Measurements from ENCODE around the gene RALY.

RALY gene

GRCh38 chr20:34049897-34050695 is 56.4 kb downstream of the RALY start:
- Histone ChIP-seq H3K9ac (ENCODE audit: low read depth, low read length, poor library complexity, severe bottlenecking) (no peak overlapping the region), H4K20me1 (ENCODE audit: insufficient read depth, low read length, poor library complexity, severe bottlenecking) (peaks cover 84% of the 10 kb centered on the region), H3K4me2 (ENCODE audit: low read depth, low read length, poor library complexity, severe bottlenecking) (no peak overlapping the region), H3K4me1 (ENCODE audit: insufficient read depth, low read length, poor library complexity, severe bottlenecking) (peaks cover 9% of the 10 kb centered on the region), H2AFZ (ENCODE audit: low read length) (no peak overlapping the region), H3F3A (ENCODE audit: low read depth) (no peaks in the 10 kb centered on the region), H3K36me3 (ENCODE audit: insufficient read depth, low read length) (peaks cover 15% of the 10 kb centered on the region; the same call in 1 of the 2 replicates), H3K4me3 (ENCODE audit: low read length, poor library complexity, severe bottlenecking) (no peak overlapping the region), H3K9me3 (ENCODE audit: insufficient read depth, low read depth, low read length) (no peaks in the 10 kb centered on the region), H3K9me2 (replicated peaks; ENCODE audit: low read depth, low read length) (no peaks in the 10 kb centered on the region), H3K79me2 (ENCODE audit: insufficient read depth, low read length) (peaks cover 95% of the 10 kb centered on the region), H3K27me3 (ENCODE audit: insufficient read depth, low read length, poor library complexity, severe bottlenecking) (no peaks in the 10 kb centered on the region)
- TF ChIP-seq, protein P1, sequence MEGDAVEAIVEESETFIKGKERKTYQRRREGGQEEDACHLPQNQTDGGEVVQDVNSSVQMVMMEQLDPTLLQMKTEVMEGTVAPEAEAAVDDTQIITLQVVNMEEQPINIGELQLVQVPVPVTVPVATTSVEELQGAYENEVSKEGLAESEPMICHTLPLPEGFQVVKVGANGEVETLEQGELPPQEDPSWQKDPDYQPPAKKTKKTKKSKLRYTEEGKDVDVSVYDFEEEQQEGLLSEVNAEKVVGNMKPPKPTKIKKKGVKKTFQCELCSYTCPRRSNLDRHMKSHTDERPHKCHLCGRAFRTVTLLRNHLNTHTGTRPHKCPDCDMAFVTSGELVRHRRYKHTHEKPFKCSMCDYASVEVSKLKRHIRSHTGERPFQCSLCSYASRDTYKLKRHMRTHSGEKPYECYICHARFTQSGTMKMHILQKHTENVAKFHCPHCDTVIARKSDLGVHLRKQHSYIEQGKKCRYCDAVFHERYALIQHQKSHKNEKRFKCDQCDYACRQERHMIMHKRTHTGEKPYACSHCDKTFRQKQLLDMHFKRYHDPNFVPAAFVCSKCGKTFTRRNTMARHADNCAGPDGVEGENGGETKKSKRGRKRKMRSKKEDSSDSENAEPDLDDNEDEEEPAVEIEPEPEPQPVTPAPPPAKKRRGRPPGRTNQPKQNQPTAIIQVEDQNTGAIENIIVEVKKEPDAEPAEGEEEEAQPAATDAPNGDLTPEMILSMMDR (conservative IDR thresholded peaks at IDR 0.05; ENCODE audit: low read length) = no peak
- TF ChIP-seq EZH2phosphoT487 (IDR thresholded peaks at IDR 0.05; ENCODE audit: borderline replicate concordance) = no peak

- no peak overlapping the region for H3K4me2 ChIP-seq (ENCODE audit: low read depth, low read length, poor library complexity, severe bottlenecking)
- peaks cover 2% of the 10 kb centered on the region; the same call in 1 of the 2 replicates for H3K36me3 ChIP-seq (ENCODE audit: insufficient read depth, low read length)
- H4K20me1 ChIP-seq (ENCODE audit: insufficient read depth, low read length, poor library complexity, severe bottlenecking) = peaks cover 84% of the 10 kb centered on the region
- no peaks in the 10 kb centered on the region for H3K27me3 ChIP-seq (ENCODE audit: insufficient read depth, low read length, poor library complexity, severe bottlenecking)
- H3K4me3 ChIP-seq (ENCODE audit: low read length, poor library complexity, severe bottlenecking) = no peak overlapping the region
- peaks cover 13% of the 10 kb centered on the region for H3K4me1 ChIP-seq (ENCODE audit: insufficient read depth, low read length, poor library complexity, severe bottlenecking)
- no peaks in the 10 kb centered on the region for H3K9me3 ChIP-seq (ENCODE audit: insufficient read depth, low read depth, low read length)
- no peaks in the 10 kb centered on the region for H3K9me2 ChIP-seq (replicated peaks; ENCODE audit: low read depth, low read length)
- H3F3A ChIP-seq (ENCODE audit: low read depth) = no peaks in the 10 kb centered on the region
- no peak overlapping the region for H3K9ac ChIP-seq (ENCODE audit: low read depth, low read length, poor library complexity, severe bottlenecking)
- no peak overlapping the region for H2AFZ ChIP-seq (ENCODE audit: low read length)
- no peak for TF ChIP-seq EZH2phosphoT487 (IDR thresholded peaks at IDR 0.05; ENCODE audit: borderline replicate concordance)
- TF ChIP-seq, protein P1 (conservative IDR thresholded peaks at IDR 0.05; ENCODE audit: low read length) = no peak
- H3K79me2 ChIP-seq (ENCODE audit: insufficient read depth, low read length) = peaks cover 92% of the 10 kb centered on the region
Measured at GRCh38 chr20:34052414-34052813, 58.7 kb downstream of the RALY start.

- H3K4me2 ChIP-seq (ENCODE audit: low read depth, low read length, poor library complexity, severe bottlenecking) = no peak overlapping the region
- H3K36me3 ChIP-seq (ENCODE audit: insufficient read depth, low read length) = peaks cover 12% of the 10 kb centered on the region; the same call in 1 of the 2 replicates
Measured at GRCh38 chr20:34055290-34055689, 61.6 kb downstream of the RALY start.

More at GRCh38 chr20:34055290-34055689, 61.6 kb downstream of the RALY start:
- Histone ChIP-seq H3K79me2 (ENCODE audit: insufficient read depth, low read length) (peaks cover 84% of the 10 kb centered on the region), H3K9me3 (ENCODE audit: insufficient read depth, low read depth, low read length) (no peaks in the 10 kb centered on the region), H3K27me3 (ENCODE audit: insufficient read depth, low read length, poor library complexity, severe bottlenecking) (no peaks in the 10 kb centered on the region), H3K4me3 (ENCODE audit: low read length, poor library complexity, severe bottlenecking) (no peak overlapping the region), H3K9me2 (replicated peaks; ENCODE audit: low read depth, low read length) (no peaks in the 10 kb centered on the region), H3F3A (ENCODE audit: low read depth) (peaks cover 3% of the 10 kb centered on the region), H4K20me1 (ENCODE audit: insufficient read depth, low read length, poor library complexity, severe bottlenecking) (peaks cover 87% of the 10 kb centered on the region), H2AFZ (ENCODE audit: low read length) (no peak overlapping the region), H3K4me1 (ENCODE audit: insufficient read depth, low read length, poor library complexity, severe bottlenecking) (peaks cover 29% of the 10 kb centered on the region), H3K9ac (ENCODE audit: low read depth, low read length, poor library complexity, severe bottlenecking) (no peak overlapping the region)
- TF ChIP-seq EZH2phosphoT487 (IDR thresholded peaks at IDR 0.05; ENCODE audit: borderline replicate concordance) = no peak
- TF ChIP-seq, protein P1 (conservative IDR thresholded peaks at IDR 0.05; ENCODE audit: low read length) = no peak

All from Loucy (cell line).